GM12874 (cell line): ENCODE data around the gene SLC16A12.

Experiments
- CTCF ChIP-seq: IDR thresholded peaks from 2 replicates; pipeline ENCODE4 v1.5.1; 2011; ENCODE audit warnings: low read depth, mild to moderate bottlenecking, control low read depth, low read length, moderate library complexity; ENCODE audit not compliant: insufficient read depth

The SLC16A12 gene

DNA sequence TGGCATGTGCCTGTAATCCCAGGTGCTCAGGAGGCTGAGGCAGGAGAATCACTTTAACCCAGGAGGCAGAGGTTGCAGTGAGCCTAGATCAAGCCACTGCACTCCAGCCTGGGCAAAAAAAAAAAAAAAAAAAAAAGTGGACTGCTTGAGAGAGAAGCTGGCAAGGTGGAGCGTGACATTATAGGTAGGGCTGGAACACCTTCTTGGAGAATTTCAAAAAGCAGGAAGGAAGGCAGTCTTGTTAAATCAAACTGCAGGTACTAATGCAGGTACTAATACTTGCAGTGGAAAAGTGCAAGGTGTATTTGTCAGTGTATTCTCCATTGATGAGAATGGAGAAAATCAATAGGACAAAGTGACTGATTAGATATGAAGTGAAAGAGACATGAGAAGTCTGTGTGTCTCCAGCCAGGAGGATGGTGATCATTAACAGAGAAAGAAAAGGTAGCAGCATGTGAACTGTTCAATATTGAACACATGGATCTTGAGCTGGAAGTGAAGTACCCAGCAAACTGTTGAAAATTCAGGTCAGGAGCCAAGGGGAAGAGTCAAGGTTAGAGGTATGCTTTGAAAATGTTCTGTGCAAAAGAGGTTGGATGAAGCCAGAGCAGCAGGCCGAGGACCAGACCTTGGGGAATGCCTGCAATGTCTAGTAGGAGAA lies 12.6 kb upstream of the SLC16A12 start:
- no peak for TF ChIP-seq CTCF

- TF ChIP-seq CTCF, result no peak
Observed at GRCh38 chr10:89543841-89544240, 8.4 kb upstream of the SLC16A12 start.

DNA sequence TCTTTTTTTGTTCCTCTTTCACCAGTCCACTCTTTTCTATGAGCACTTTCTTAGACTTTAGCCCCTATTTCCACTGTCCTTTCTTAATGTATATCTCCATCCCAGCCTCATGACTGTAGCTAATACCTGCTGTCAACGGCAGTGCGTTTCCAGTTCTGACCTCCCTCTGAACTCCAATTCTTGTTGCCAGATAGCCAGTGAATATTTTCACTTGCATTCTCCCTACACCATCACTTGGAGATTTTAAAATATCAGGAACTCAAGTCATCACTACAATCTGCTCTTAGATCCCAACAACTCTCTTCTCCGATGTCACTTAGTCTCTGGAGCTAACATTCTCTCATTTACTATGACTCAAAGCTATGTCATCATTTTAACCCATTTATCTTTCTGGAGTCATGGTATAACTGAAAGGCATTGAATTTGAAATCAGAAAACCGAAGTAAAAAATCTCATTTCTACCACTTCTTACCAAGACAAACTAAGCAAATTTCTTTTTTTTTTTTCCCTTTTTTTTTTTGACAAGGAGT lies 5.1 kb upstream of the SLC16A12 start:
- no peak for TF ChIP-seq CTCF

DNA sequence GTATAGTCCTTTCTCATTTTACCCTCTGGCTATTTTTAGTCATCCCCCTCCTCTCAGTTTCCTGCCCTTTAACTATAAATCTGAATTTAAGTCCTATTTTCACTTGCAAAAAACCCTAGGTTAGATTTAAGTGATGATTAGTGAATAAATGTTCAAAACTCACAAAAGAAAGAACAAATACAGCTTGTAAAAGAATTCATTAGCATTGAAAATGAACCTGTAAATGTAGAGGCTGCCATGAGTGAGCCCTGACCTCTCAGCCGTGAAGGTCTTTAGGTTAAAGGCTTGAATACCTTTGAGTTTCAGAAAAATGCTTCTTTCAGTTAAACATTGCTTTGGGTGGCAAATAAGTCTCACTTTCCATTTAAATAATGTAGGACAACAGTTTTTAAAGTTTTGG lies 2.0 kb upstream of the SLC16A12 start:
- no peak for TF ChIP-seq CTCF

- no peak for TF ChIP-seq CTCF
Observed at GRCh38 chr10:89536013-89536354, 590 bp upstream of the SLC16A12 start.

DNA sequence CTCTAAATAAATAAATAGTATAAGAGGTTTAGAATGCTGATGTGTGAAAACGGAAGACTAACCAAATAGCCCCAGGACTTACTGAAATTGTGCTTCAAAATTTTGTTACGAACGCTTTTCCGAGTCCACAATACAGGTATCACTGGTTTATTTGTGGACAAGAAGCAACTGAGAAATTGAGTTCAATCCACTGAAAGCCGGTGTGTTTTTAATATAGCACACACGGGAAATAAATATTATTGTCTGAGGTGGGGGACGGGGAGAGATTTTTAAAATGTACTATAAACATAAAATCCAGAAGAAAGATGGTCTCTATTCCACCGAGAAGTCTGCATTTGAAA lies 598 bp downstream of the SLC16A12 start:
- no peak for TF ChIP-seq CTCF

DNA sequence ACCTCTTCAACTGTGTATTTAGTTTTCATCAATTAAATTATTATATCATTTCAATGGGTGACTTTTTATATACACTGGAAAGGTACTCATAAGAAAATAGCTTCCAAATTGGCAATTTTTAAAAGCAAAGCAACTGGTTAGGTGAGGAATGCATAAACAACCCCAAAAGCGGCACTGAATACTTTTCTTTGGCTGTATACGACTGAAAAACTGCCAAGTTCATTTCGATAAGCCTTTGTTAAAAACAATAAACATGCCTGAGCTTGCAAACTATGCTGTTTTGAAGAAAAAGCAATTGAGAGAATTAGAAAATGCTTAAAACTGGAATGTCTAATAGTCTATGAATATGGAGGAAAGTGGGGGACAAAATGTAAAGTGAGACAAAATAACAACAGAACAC lies 2.9 kb downstream of the SLC16A12 start:
- TF ChIP-seq CTCF, result no peak

- no peak for TF ChIP-seq CTCF
Observed at GRCh38 chr10:89531359-89531758, 4.0 kb downstream of the SLC16A12 start.
